ENCODE data around the gene SH3BGRL. TPM values are rescaled to one million over a fixed set of nuclear protein-coding genes. Genes with fewer than 3 reads are reported as not detected.
"Not testable (repeated sequence)": the region's sequence is repeated elsewhere in the genome, so short reads cannot be mapped to it uniquely, and the experiment has no call there.

SH3BGRL gene
- total RNA-seq, 1 donor from 2014 or later: 166 TPM

DNA sequence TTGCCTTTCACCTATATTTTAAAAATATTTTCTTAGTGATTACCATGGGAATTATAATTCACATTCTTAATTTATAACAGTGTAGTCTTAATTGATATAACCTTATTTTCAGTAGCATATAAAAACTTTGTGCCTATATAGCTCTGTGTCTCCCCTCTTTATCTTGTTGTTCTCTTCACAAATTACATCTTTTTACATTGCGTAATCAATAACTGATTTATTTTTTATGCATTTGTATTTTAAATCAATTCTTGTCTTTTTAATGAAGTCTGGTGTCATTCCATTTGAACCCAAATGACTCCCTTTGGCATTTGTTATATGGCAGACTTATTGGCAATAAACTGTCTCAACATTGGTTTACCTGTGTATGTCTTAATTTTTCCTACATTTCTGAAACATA, 137.0 kb downstream of the SH3BGRL start:
- Mint-ChIP-seq H3K27me3 (ENCODE audit: unreplicated experiment) (no peaks in the 10 kb centered on the region), H3K4me1 (ENCODE audit: unreplicated experiment) (peaks cover 8% of the 10 kb centered on the region), H3K27ac (ENCODE audit: unreplicated experiment) (no peak overlapping the region), H3K9me3 (ENCODE audit: unreplicated experiment) (peaks cover 21% of the 10 kb centered on the region), H3K36me3 (ENCODE audit: unreplicated experiment) (peaks cover 8% of the 10 kb centered on the region), H3K4me3 (ENCODE audit: unreplicated experiment) (no peak overlapping the region)
- TF ChIP-seq, protein P1, sequence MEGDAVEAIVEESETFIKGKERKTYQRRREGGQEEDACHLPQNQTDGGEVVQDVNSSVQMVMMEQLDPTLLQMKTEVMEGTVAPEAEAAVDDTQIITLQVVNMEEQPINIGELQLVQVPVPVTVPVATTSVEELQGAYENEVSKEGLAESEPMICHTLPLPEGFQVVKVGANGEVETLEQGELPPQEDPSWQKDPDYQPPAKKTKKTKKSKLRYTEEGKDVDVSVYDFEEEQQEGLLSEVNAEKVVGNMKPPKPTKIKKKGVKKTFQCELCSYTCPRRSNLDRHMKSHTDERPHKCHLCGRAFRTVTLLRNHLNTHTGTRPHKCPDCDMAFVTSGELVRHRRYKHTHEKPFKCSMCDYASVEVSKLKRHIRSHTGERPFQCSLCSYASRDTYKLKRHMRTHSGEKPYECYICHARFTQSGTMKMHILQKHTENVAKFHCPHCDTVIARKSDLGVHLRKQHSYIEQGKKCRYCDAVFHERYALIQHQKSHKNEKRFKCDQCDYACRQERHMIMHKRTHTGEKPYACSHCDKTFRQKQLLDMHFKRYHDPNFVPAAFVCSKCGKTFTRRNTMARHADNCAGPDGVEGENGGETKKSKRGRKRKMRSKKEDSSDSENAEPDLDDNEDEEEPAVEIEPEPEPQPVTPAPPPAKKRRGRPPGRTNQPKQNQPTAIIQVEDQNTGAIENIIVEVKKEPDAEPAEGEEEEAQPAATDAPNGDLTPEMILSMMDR (IDR thresholded peaks at IDR 0.05): no peak
- DNase-seq (ENCODE audit: extremely low spot score, unreplicated experiment): no peak

DNA sequence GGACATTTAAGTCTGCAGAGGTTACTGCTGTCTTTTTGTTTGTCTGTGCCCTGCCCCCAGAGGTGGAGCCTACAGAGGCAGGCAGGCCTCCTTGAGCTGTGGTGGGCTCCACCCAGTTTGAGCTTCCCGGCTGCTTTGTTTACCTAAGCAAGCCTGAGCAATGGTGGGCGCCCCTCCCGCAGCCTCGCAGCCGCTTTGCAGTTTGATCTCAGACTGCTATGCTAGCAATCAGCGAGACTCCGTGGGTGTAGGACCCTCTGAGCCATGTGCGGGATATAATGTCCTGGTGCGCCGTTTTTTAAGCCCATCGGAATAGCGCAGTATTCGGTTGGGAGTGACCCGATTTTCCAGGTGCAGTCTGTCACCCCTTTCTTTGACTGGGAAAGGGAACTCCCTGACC, 143.4 kb downstream of the SH3BGRL start:
- not testable (repeated sequence) for H3K4me3 Mint-ChIP-seq (ENCODE audit: unreplicated experiment); H3K27ac Mint-ChIP-seq (ENCODE audit: unreplicated experiment); H3K4me1 Mint-ChIP-seq (ENCODE audit: unreplicated experiment); H3K27me3 Mint-ChIP-seq (ENCODE audit: unreplicated experiment); H3K36me3 Mint-ChIP-seq (ENCODE audit: unreplicated experiment); DNase-seq (ENCODE audit: extremely low spot score, unreplicated experiment)
- peaks cover 26% of the 10 kb centered on the region for H3K9me3 Mint-ChIP-seq (ENCODE audit: unreplicated experiment)

Other genes starting within 250 kb of the SH3BGRL start
- gene HMGN5, start 189 bp upstream of the SH3BGRL start, total RNA-seq: 1.6 and 2.7 TPM in 2 replicates